Measurements from ENCODE around the gene NEDD9.

Gene NEDD9

DNA sequence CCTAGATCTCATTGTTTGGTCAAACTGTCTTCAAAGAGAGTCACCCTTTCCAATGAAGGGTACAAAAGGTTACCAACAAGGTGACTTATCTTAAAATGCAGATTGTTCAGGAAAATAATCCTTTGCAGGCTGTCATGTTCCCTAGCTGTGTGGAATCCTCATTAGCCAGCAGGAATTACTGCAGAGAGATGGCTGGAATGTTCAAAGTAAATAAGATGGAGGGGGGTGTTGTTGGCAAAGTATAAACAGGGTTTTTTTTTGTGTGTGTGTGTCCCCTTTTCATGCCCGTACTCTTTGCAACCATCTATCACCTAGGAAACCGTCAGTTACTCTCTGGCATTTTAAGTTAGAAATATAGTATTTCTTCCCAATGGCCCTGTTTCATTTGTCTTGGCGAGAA is 6.5 kb downstream of the NEDD9 start:
- H3K4me3 ChIP-seq (ENCODE audit: severe bottlenecking), result no peak overlapping the region
- H3K27ac ChIP-seq (ENCODE audit: poor library complexity, severe bottlenecking), result no peak overlapping the region
- peaks cover 38% of the 10 kb centered on the region for H3K4me1 ChIP-seq (ENCODE audit: insufficient read depth, poor library complexity, severe bottlenecking)
- DNase-seq (ENCODE audit: low spot score) (no peak), ATAC-seq (ENCODE audit: low read depth) (no peak)
- TF ChIP-seq, protein P1, sequence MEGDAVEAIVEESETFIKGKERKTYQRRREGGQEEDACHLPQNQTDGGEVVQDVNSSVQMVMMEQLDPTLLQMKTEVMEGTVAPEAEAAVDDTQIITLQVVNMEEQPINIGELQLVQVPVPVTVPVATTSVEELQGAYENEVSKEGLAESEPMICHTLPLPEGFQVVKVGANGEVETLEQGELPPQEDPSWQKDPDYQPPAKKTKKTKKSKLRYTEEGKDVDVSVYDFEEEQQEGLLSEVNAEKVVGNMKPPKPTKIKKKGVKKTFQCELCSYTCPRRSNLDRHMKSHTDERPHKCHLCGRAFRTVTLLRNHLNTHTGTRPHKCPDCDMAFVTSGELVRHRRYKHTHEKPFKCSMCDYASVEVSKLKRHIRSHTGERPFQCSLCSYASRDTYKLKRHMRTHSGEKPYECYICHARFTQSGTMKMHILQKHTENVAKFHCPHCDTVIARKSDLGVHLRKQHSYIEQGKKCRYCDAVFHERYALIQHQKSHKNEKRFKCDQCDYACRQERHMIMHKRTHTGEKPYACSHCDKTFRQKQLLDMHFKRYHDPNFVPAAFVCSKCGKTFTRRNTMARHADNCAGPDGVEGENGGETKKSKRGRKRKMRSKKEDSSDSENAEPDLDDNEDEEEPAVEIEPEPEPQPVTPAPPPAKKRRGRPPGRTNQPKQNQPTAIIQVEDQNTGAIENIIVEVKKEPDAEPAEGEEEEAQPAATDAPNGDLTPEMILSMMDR (IDR thresholded peaks at IDR 0.05; ENCODE audit: poor library complexity, severe bottlenecking), result no peak
- no peaks in the 10 kb centered on the region for H3K36me3 ChIP-seq (ENCODE audit: low read depth)
- H3K9me3 ChIP-seq (ENCODE audit: severe bottlenecking), result no peaks in the 10 kb centered on the region
- H3K27me3 ChIP-seq (ENCODE audit: insufficient read depth, poor library complexity, severe bottlenecking), result no peaks in the 10 kb centered on the region

DNA sequence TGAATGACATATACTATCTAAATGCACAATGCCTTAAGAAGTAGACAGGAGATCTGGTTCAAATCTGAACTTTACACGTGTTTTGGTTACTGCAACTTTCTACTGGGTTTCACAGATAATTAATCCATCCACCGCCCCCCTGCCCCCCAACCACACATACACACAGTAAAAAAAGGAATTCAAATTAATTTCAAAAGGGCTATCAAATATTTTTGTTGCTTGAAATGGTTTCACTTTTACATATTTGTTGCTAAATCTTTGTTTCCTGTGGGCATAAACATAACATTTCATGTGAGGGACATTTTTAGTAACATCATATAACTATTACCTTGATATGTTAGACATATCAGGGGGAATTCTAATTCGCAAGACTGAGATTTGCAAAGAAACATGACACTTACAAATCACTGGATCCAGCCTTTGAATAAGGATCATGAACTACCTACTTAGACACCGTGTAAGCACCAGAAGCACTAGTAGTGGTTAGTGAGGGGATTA is 7.5 kb downstream of the NEDD9 start:
- Histone ChIP-seq H3K36me3 (ENCODE audit: low read depth) (no peaks in the 10 kb centered on the region), H3K27ac (ENCODE audit: poor library complexity, severe bottlenecking) (peak overlapping the region; percentile 4), H3K4me1 (ENCODE audit: insufficient read depth, poor library complexity, severe bottlenecking) (peaks cover 28% of the 10 kb centered on the region), H3K9me3 (ENCODE audit: severe bottlenecking) (no peaks in the 10 kb centered on the region), H3K4me3 (ENCODE audit: severe bottlenecking) (no peak overlapping the region), H3K27me3 (ENCODE audit: insufficient read depth, poor library complexity, severe bottlenecking) (no peaks in the 10 kb centered on the region)
- TF ChIP-seq, protein P1 (IDR thresholded peaks at IDR 0.05; ENCODE audit: poor library complexity, severe bottlenecking), result no peak
- ATAC-seq (ENCODE audit: low read depth) (no peak), DNase-seq (ENCODE audit: low spot score) (no peak)

DNA sequence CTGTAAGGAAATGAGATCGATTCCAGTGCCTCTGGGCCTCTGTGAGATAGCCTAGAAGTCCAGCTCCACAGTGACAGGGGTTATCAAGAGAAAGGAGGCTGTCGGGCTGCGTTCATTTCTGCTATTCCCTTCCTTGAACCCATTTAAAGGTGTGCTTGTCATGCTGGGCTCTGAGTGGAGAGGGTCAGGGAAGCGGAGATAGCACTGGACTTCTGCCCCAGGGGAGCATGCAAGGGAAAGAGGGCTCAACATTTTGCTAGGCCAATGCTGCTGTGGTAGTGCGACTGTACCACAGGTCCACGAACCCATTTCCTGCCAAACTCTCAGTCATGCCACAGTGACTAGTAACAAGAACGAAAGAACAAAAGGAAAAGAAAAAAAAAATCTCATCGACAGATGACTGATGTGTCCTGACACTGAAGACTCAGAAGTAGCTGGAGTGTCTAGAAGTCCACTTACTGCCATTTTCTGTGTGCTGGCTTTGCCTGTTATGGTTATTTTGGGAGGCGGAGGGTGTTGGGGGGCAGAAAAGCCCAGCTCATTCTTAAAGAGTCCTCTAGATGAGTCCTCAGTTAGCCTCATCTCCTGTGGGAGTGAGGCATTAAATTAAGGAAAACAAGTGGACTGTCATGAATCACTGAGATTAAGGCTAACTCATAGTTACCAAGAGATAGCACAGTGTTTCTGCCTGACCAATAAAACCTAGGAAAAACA is 8.1 kb downstream of the NEDD9 start:
- DNase-seq (ENCODE audit: low spot score), result no peak
- Histone ChIP-seq H3K9me3 (ENCODE audit: severe bottlenecking) (no peaks in the 10 kb centered on the region), H3K36me3 (ENCODE audit: low read depth) (no peaks in the 10 kb centered on the region), H3K27ac (ENCODE audit: poor library complexity, severe bottlenecking) (peak overlapping the region; percentile 4), H3K27me3 (ENCODE audit: insufficient read depth, poor library complexity, severe bottlenecking) (no peaks in the 10 kb centered on the region), H3K4me1 (ENCODE audit: insufficient read depth, poor library complexity, severe bottlenecking) (peaks cover 26% of the 10 kb centered on the region), H3K4me3 (ENCODE audit: severe bottlenecking) (no peak overlapping the region)
- TF ChIP-seq, protein P1 (IDR thresholded peaks at IDR 0.05; ENCODE audit: poor library complexity, severe bottlenecking), result no peak
- peak; percentile 13; the same call in 1 of the 3 replicates for ATAC-seq (ENCODE audit: low read depth)

DNA sequence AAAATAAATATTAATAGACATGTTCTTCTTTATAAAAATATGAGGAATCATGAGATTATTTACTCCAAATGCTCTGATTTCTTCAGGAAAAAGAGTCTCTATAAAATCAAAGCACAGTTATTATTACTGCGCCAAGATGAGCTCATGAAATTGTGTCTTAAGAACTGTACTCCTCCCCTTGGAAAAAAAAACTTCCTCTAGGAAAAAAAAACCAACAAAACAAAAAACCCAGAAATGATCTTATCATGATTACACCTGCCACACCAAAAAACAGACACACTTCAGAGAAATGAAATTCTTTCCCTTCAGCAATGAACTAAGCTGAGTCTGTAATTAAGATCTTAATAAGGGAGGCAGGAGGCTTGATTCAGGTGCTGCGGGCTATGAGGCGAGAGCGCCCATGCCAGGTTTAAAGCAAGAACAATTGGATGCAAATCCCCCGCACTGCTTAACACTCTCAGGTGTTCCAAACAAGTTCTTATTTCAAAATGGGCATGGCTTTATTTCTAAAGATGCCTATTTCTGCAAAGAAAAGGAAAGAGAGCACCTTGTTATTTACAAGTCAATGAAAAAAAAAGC is 9.1 kb downstream of the NEDD9 start:
- H3K9me3 ChIP-seq (ENCODE audit: severe bottlenecking), result no peaks in the 10 kb centered on the region
- H3K4me1 ChIP-seq (ENCODE audit: insufficient read depth, poor library complexity, severe bottlenecking), result peaks cover 32% of the 10 kb centered on the region
- no peak for ATAC-seq (ENCODE audit: low read depth)
- no peak for DNase-seq (ENCODE audit: low spot score)
- H3K27ac ChIP-seq (ENCODE audit: poor library complexity, severe bottlenecking), result peak overlapping the region; percentile 79
- H3K4me3 ChIP-seq (ENCODE audit: severe bottlenecking), result no peak overlapping the region
- H3K36me3 ChIP-seq (ENCODE audit: low read depth), result no peaks in the 10 kb centered on the region
- no peaks in the 10 kb centered on the region for H3K27me3 ChIP-seq (ENCODE audit: insufficient read depth, poor library complexity, severe bottlenecking)
- TF ChIP-seq, protein P1 (IDR thresholded peaks at IDR 0.05; ENCODE audit: poor library complexity, severe bottlenecking), result no peak
